GM12878 (cell line): ENCODE measurements around the gene CDC14A. TPM values are rescaled to one million over a fixed set of nuclear protein-coding genes. Genes with fewer than 3 reads are reported as not detected.

ENCODE experiments used
- ATAC-seq: fragments of 200-7000 bp; cut with Tn5 transposase; 3 replicates; pipeline ENCODE4 v1.9.1; 2020; ENCODE audit warnings: mild to moderate bottlenecking, moderate library complexity
- BruUV-seq: library from RNA; stranded (reverse); fragments of 400-500 nt; replicated peaks from 2 replicates; lab custom pipeline; 2021; lab: Mats Ljungman, UMichigan
- CTCF ChIA-PET: fragments of 300-600 bp; sonication (Branson Sonifier 250); formaldehyde crosslinking; extraction: SDS; loops from one replicate; lab custom pipeline; 2021; ENCODE audit warnings: inconsistent platforms; lab: Yijun Ruan, JAX
- POLR2A ChIA-PET: fragments of 350-600 bp; formaldehyde crosslinking; extraction: SDS; loops from one replicate; lab custom pipeline; 2021; ENCODE audit warnings: inconsistent platforms; lab: Charles Lee
- RAD21 ChIA-PET: fragments of 300-600 bp; sonication (Branson Sonifier 250); formaldehyde crosslinking; loops from one replicate; lab custom pipeline; 2023; ENCODE audit warnings: antibody characterized with exemption; ENCODE audit not compliant: unreplicated experiment; lab: Charles Lee
- SMC1A ChIA-PET: fragments of 300-600 bp; sonication (Branson Sonifier 250); formaldehyde crosslinking; loops from one replicate; lab custom pipeline; 2023; ENCODE audit not compliant: unreplicated experiment, uncharacterized antibody; lab: Charles Lee
- DNase-seq: peaks from one replicate; pipeline ENCODE4 v3.0.0-alpha.2; 2011; ENCODE audit warnings: low read depth, low spot score
- FAIRE-seq: peaks from 3 replicates; lab custom pipeline; 2011; peaks lifted over from hg19 to GRCh38; lab: Jason Lieb, UNC
- H2AFZ ChIP-seq: 2 replicates; pipeline ENCODE4 v1.6.0; 2011; ENCODE audit warnings: low read depth, low read length, control low read depth; ENCODE audit not compliant: control insufficient read depth
- H3K27ac ChIP-seq: 2 replicates; pipeline ENCODE4 v1.5.1; 2011; ENCODE audit warnings: control low read depth; ENCODE audit not compliant: control insufficient read depth, insufficient read depth
- H3K27me3 ChIP-seq, 2 experiments: replicated peaks in 1 of 2; 2 replicates each; pipeline versions ENCODE4 v1.6.0 to v1.6.1; 2011; ENCODE audit warnings: low read length in 1 of 2; ENCODE audit not compliant: control insufficient read depth in 2 of 2, insufficient read depth in 2 of 2
- H3K36me3 ChIP-seq, 2 experiments: 2 replicates each; pipeline ENCODE4 v1.5.1; 2011; ENCODE audit warnings: low read length in 1 of 2; ENCODE audit not compliant: control insufficient read depth in 2 of 2, insufficient read depth in 2 of 2
- H3K4me1 ChIP-seq: 2 replicates; pipeline ENCODE4 v1.6.1; 2011; ENCODE audit warnings: mild to moderate bottlenecking, low read length, moderate library complexity, mixed read lengths; ENCODE audit not compliant: control insufficient read depth, insufficient read depth
- H3K4me2 ChIP-seq: 2 replicates; pipeline ENCODE4 v1.6.0; 2011; ENCODE audit warnings: control low read depth; ENCODE audit not compliant: control insufficient read depth, insufficient read depth
- H3K4me3 ChIP-seq: fragments of 200-600 bp; sonication (generic); 2 replicates; pipeline ENCODE4 v1.5.1; 2016
- H3K79me2 ChIP-seq: 2 replicates; pipeline ENCODE4 v1.6.0; 2011; ENCODE audit warnings: low read length; ENCODE audit not compliant: control insufficient read depth, insufficient read depth
- H3K9ac ChIP-seq: 2 replicates; pipeline ENCODE4 v1.8.0; 2011; ENCODE audit warnings: low read length, control low read depth, mixed read lengths; ENCODE audit not compliant: control insufficient read depth, insufficient read depth
- H3K9me3 ChIP-seq: replicated peaks from 3 replicates; pipeline ENCODE4 v1.5.1; 2011; ENCODE audit warnings: mild to moderate bottlenecking, low read length; ENCODE audit not compliant: control insufficient read depth, insufficient read depth
- H4K20me1 ChIP-seq: 2 replicates; pipeline ENCODE4 v1.6.0; 2011; ENCODE audit not compliant: control insufficient read depth, insufficient read depth
- ETV6 ChIP-seq, 2 experiments: fragments of 450-650 bp in 1 of 2; IDR thresholded peaks in 1 of 2; conservative IDR thresholded peaks in 1 of 2; 2 replicates each; pipeline ENCODE4 v1.6.1; 2014; ENCODE audit warnings: antibody characterized with exemption in 1 of 2, borderline replicate concordance in 1 of 2, low read depth in 1 of 2, mild to moderate bottlenecking in 1 of 2, moderate library complexity in 1 of 2
- FOS ChIP-seq: IDR thresholded peaks from 3 replicates; pipeline ENCODE4 v1.6.1; 2011; ENCODE audit warnings: borderline replicate concordance; ENCODE audit not compliant: insufficient read length; ENCODE audit errors: extremely low read depth
- MYB ChIP-seq: fragments of 150-350 bp; IDR thresholded peaks from 2 replicates; pipeline ENCODE4 v1.6.1; 2014; ENCODE audit warnings: mild to moderate bottlenecking, low read depth, low read length, borderline replicate concordance
- PML ChIP-seq: IDR thresholded peaks from 2 replicates; pipeline ENCODE4 v1.6.1; 2012; ENCODE audit warnings: low read length, inconsistent platforms
- POLR2A ChIP-seq: IDR thresholded peaks from 2 replicates; pipeline ENCODE4 v1.6.1; 2011; ENCODE audit warnings: low read depth, mild to moderate bottlenecking, low read length
- SP1 ChIP-seq: IDR thresholded peaks from one replicate; pipeline ENCODE4 v1.6.1; 2011; ENCODE audit warnings: low read depth, low read length
- SREBF2 ChIP-seq: IDR thresholded peaks from 2 replicates; pipeline ENCODE4 v1.6.1; 2012; ENCODE audit warnings: mild to moderate bottlenecking, low read length
- USF1 ChIP-seq: IDR thresholded peaks from 2 replicates; pipeline ENCODE4 v1.6.1; 2011; ENCODE audit warnings: borderline replicate concordance, low read depth, mild to moderate bottlenecking, moderate library complexity, mixed read lengths, low read length; ENCODE audit not compliant: insufficient read depth; ENCODE audit errors: extremely low read length
- YY1 ChIP-seq: IDR thresholded peaks from 2 replicates; pipeline ENCODE4 v1.6.1; 2011; ENCODE audit warnings: low read depth, mild to moderate bottlenecking, low read length
- ZBED1 ChIP-seq: IDR thresholded peaks from 2 replicates; pipeline ENCODE4 v1.6.1; 2016; ENCODE audit warnings: borderline replicate concordance
- ZBTB40 ChIP-seq: fragments of 450-650 bp; IDR thresholded peaks from 2 replicates; pipeline ENCODE4 v1.6.1; 2016; ENCODE audit warnings: mild to moderate bottlenecking, moderate library complexity, borderline replicate concordance
- ZZZ3 ChIP-seq: IDR thresholded peaks from 2 replicates; pipeline ENCODE4 v1.6.1; 2011; ENCODE audit warnings: low read depth; ENCODE audit not compliant: control insufficient read depth, insufficient read length
- WGBS: methylation state at CpG from one replicate; pipeline ENCODE4 v1.1.6; 2016; ENCODE audit warnings: low lambda C conversion rate; ENCODE audit not compliant: insufficient replicate concordance, insufficient coverage; ENCODE audit errors: missing lambda C conversion rate; 5-methylcytosine and 5-hydroxymethylcytosine counted together
- in situ Hi-C: fragments of 300-500 bp; cut with MboI; formaldehyde crosslinking; loops from 9 replicates; pipeline ENCODE4 v1.14.3; 2018; ENCODE audit warnings: mixed read lengths
- intact Hi-C: fragments of 100-400 bp; cut with micrococcal nuclease; formaldehyde crosslinking; loops from one replicate; pipeline ENCODE4 v1.14.2; 2022; ENCODE audit not compliant: unreplicated experiment
- polyA plus RNA-seq, 11 experiments: library from polyadenylated mRNA; depleted of rRNA in 4 of 11; unstranded in 6 of 11; stranded (reverse) in 5 of 11; fragments of >200 nt; fragmentation: Nextera tagmentation in 4 of 11; fragmentation: Illumina TruSeq in 1 of 11; extraction: Ambion mirVana in 4 of 11; extraction: Trizol in 1 of 11; gene quantifications; 1 replicate in 1 of 11; 2 replicates in 10 of 11; pipeline versions ENCODE4 v1.2.1 to v1.2.3, GENCODE V29; 2011 to 2016; ENCODE audit warnings: inconsistent platforms in 2 of 11, missing spikeins in 2 of 11, low read depth in 1 of 11
- total RNA-seq, 4 experiments: library from RNA; depleted of rRNA in 3 of 4; stranded (reverse); fragments of >200 nt in 3 of 4; fragmentation: Illumina TruSeq in 1 of 4; extraction: Trizol in 1 of 4; gene quantifications; 2 replicates each; pipeline versions ENCODE4 v1.2.1 to v1.2.3, GENCODE V29; 2013 to 2021

The CDC14A gene
- total and polyA plus RNA-seq, 10 of the 15 experiments (the other 5 are each of a cell fraction or from before 2014, with no cell fraction given), result 1.5 to 7.1 (median 5.5) TPM

- no peak for TF ChIP-seq ZBTB40
- no peak for TF ChIP-seq SREBF2
- no peak for TF ChIP-seq ZBED1
- TF ChIP-seq POLR2A, result no peak
These were observed 8.4 kb upstream of the CDC14A start (continued) for GRCh38 chr1:100343897-100344296.

GRCh38 chr1:100344774-100345173 is 7.5 kb upstream of the CDC14A start:
- Histone ChIP-seq H3K36me3 (no peaks in the 10 kb centered on the region), H3K27ac (no peak overlapping the region), H3K9ac (no peak overlapping the region), H3K4me3 (no peak overlapping the region), H2AFZ (no peak overlapping the region), H3K79me2 (no peaks in the 10 kb centered on the region), H4K20me1 (no peaks in the 10 kb centered on the region), H3K27me3 (no peaks in the 10 kb centered on the region), H3K9me3 (no peaks in the 10 kb centered on the region), H3K4me2 (no peak overlapping the region)
- in situ Hi-C loops, result no loop called here
- ChIA-PET RAD21 (interaction anchor here (0.6 kb wide), 1 partner anchor 101 kb away, joined by 3 read pairs; no protein-coding TSS in a partner anchor), POLR2A (no interaction called here), CTCF (no interaction called here), SMC1A (no interaction called here)
- intact Hi-C loops, result no loop called here
- no TSS peak for BruUV-seq
- FAIRE-seq, result no peak
- TF ChIP-seq PML (no peak), ETV6 (conservative IDR thresholded peaks at IDR 0.05 in 1 of 2, IDR thresholded peaks at IDR 0.05 in 1 of 2; ENCODE audit: borderline replicate concordance in 1 of 2, low read depth in 1 of 2) (no peak), SP1 (no peak), FOS (no peak), YY1 (no peak), MYB (no peak), USF1 (no peak), ZZZ3 (no peak)
- TF ChIP-seq, all 136 proteins: peak for 0
- DNase-seq, result no peak
- no peak for ATAC-seq
- 50% methylated on average over 2 of the region's 2 CpGs for WGBS
- no peaks in the 10 kb centered on the region for H3K4me1 ChIP-seq
